Measurements from ENCODE around the gene FAAP24.
"Not testable (repeated sequence)": the region's sequence is repeated elsewhere in the genome, so short reads cannot be mapped to it uniquely, and the experiment has no call there.

FAAP24 gene

DNA sequence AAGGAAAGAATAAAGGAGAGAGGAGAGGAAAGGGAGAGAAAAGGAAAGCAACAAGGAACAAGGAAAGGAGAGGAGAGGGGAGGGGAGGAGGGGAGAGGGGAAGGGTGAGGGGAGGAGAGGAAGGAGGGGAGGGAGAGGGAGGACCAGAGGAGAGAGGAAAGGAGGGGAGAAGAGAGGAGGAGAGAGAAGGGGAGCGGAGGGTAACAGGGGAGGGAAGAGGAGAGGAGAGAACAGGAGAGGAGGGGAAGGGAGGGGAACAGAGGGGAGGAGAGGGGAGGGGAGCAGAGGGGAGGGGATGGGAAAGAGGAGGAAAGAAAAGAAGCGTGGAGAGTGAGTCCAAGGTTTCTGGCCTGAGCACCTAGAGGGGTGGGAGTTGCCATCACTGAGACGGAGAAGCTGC lies 26.7 kb downstream of the FAAP24 start:
- H3K9me2 ChIP-seq (ENCODE audit: low read depth, low read length): no peaks in the 10 kb centered on the region
- H3K9me3 ChIP-seq (ENCODE audit: low read length): no peaks in the 10 kb centered on the region
- no peaks in the 10 kb centered on the region for H4K20me1 ChIP-seq (ENCODE audit: insufficient read depth, low read length)
- H3K4me2 ChIP-seq (ENCODE audit: low read length): no peak overlapping the region
- no peaks in the 10 kb centered on the region for H3K36me3 ChIP-seq (ENCODE audit: insufficient read depth, low read length)
- TF ChIP-seq EZH2 (IDR thresholded peaks at IDR 0.05; ENCODE audit: borderline replicate concordance, low read length): no peak
- TF ChIP-seq, protein P1, sequence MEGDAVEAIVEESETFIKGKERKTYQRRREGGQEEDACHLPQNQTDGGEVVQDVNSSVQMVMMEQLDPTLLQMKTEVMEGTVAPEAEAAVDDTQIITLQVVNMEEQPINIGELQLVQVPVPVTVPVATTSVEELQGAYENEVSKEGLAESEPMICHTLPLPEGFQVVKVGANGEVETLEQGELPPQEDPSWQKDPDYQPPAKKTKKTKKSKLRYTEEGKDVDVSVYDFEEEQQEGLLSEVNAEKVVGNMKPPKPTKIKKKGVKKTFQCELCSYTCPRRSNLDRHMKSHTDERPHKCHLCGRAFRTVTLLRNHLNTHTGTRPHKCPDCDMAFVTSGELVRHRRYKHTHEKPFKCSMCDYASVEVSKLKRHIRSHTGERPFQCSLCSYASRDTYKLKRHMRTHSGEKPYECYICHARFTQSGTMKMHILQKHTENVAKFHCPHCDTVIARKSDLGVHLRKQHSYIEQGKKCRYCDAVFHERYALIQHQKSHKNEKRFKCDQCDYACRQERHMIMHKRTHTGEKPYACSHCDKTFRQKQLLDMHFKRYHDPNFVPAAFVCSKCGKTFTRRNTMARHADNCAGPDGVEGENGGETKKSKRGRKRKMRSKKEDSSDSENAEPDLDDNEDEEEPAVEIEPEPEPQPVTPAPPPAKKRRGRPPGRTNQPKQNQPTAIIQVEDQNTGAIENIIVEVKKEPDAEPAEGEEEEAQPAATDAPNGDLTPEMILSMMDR (IDR thresholded peaks at IDR 0.05; ENCODE audit: low read length): no peak
- H3K4me1 ChIP-seq (ENCODE audit: insufficient read depth, low read length, severe bottlenecking): peaks cover 6% of the 10 kb centered on the region
- no peaks in the 10 kb centered on the region for H3K27me3 ChIP-seq (ENCODE audit: insufficient read depth, low read length)
- no peaks in the 10 kb centered on the region for H3F3A ChIP-seq (ENCODE audit: insufficient read depth, low read length)
- H3K79me2 ChIP-seq (ENCODE audit: insufficient read depth, low read length): no peaks in the 10 kb centered on the region
- no peak overlapping the region for H3K27ac ChIP-seq (ENCODE audit: low read depth, low read length, poor library complexity, severe bottlenecking)
- H3K4me3 ChIP-seq (ENCODE audit: low read depth, low read length, poor library complexity, severe bottlenecking): no peak overlapping the region
- no peak overlapping the region for H2AFZ ChIP-seq (ENCODE audit: low read length)
- no peak overlapping the region for H3K9ac ChIP-seq (ENCODE audit: low read length)

DNA sequence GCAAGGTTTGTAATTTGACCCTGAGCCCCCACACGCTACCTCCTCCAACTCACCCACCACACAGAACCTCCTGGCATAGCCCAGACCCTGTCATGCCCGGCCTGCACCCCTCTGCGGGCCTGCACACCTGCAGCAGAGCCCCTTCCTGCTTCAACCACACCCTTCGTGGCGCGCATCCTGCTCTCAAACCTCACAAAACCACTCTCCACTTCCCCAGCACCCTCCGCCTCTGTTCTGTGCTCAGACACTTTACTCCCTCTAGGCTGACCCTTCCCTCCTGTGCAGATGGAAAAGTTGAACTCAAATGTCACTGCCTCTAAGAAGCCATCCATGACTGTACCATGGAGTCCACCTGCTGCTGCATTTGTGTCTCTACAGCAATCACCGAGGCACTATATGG lies 28.5 kb downstream of the FAAP24 start:
- H3K4me2 ChIP-seq (ENCODE audit: low read length): no peak overlapping the region
- no peaks in the 10 kb centered on the region for H4K20me1 ChIP-seq (ENCODE audit: insufficient read depth, low read length)
- no peaks in the 10 kb centered on the region for H3K9me3 ChIP-seq (ENCODE audit: low read length)
- no peaks in the 10 kb centered on the region for H3F3A ChIP-seq (ENCODE audit: insufficient read depth, low read length)
- no peak overlapping the region for H3K9ac ChIP-seq (ENCODE audit: low read length)
- H3K9me2 ChIP-seq (ENCODE audit: low read depth, low read length): no peaks in the 10 kb centered on the region
- TF ChIP-seq, protein P1 (IDR thresholded peaks at IDR 0.05; ENCODE audit: low read length): no peak
- no peak for TF ChIP-seq EZH2 (IDR thresholded peaks at IDR 0.05; ENCODE audit: borderline replicate concordance, low read length)
- no peaks in the 10 kb centered on the region for H3K79me2 ChIP-seq (ENCODE audit: insufficient read depth, low read length)
- no peak overlapping the region for H2AFZ ChIP-seq (ENCODE audit: low read length)
- H3K27ac ChIP-seq (ENCODE audit: low read depth, low read length, poor library complexity, severe bottlenecking): no peak overlapping the region
- no peaks in the 10 kb centered on the region for H3K36me3 ChIP-seq (ENCODE audit: insufficient read depth, low read length)
- no peak overlapping the region for H3K4me3 ChIP-seq (ENCODE audit: low read depth, low read length, poor library complexity, severe bottlenecking)
- peaks cover 6% of the 10 kb centered on the region for H3K4me1 ChIP-seq (ENCODE audit: insufficient read depth, low read length, severe bottlenecking)
- no peaks in the 10 kb centered on the region for H3K27me3 ChIP-seq (ENCODE audit: insufficient read depth, low read length)

DNA sequence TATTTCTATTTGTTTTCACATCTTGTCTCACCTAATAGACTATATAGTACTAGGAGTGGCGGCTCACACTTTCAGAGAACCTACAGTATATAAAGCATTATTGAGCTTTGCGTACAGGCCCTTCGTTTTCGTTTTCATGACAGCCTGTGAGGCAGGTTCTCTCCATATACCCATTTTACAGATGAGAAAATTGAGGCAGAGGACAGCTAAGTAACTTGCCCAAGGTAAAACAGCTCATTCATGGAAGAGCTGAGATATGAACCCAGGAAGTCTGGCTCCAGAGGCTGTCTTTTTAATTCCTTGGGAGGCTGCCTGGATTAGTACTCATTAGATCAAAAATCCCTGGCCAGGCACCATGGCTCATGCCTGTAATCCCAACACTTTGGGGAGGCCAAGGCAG lies 28.9 kb downstream of the FAAP24 start:
- H3K36me3 ChIP-seq (ENCODE audit: insufficient read depth, low read length): no peaks in the 10 kb centered on the region
- no peak overlapping the region for H3K4me3 ChIP-seq (ENCODE audit: low read depth, low read length, poor library complexity, severe bottlenecking)
- no peak overlapping the region for H3K4me2 ChIP-seq (ENCODE audit: low read length)
- TF ChIP-seq EZH2 (IDR thresholded peaks at IDR 0.05; ENCODE audit: borderline replicate concordance, low read length): no peak
- TF ChIP-seq, protein P1 (IDR thresholded peaks at IDR 0.05; ENCODE audit: low read length): no peak
- no peaks in the 10 kb centered on the region for H3K79me2 ChIP-seq (ENCODE audit: insufficient read depth, low read length)
- H3K9ac ChIP-seq (ENCODE audit: low read length): no peak overlapping the region
- no peak overlapping the region for H2AFZ ChIP-seq (ENCODE audit: low read length)
- no peaks in the 10 kb centered on the region for H3K9me3 ChIP-seq (ENCODE audit: low read length)
- no peaks in the 10 kb centered on the region for H4K20me1 ChIP-seq (ENCODE audit: insufficient read depth, low read length)
- H3F3A ChIP-seq (ENCODE audit: insufficient read depth, low read length): no peaks in the 10 kb centered on the region
- no peaks in the 10 kb centered on the region for H3K27me3 ChIP-seq (ENCODE audit: insufficient read depth, low read length)
- H3K4me1 ChIP-seq (ENCODE audit: insufficient read depth, low read length, severe bottlenecking): peaks cover 6% of the 10 kb centered on the region
- no peak overlapping the region for H3K27ac ChIP-seq (ENCODE audit: low read depth, low read length, poor library complexity, severe bottlenecking)
- H3K9me2 ChIP-seq (ENCODE audit: low read depth, low read length): no peaks in the 10 kb centered on the region

DNA sequence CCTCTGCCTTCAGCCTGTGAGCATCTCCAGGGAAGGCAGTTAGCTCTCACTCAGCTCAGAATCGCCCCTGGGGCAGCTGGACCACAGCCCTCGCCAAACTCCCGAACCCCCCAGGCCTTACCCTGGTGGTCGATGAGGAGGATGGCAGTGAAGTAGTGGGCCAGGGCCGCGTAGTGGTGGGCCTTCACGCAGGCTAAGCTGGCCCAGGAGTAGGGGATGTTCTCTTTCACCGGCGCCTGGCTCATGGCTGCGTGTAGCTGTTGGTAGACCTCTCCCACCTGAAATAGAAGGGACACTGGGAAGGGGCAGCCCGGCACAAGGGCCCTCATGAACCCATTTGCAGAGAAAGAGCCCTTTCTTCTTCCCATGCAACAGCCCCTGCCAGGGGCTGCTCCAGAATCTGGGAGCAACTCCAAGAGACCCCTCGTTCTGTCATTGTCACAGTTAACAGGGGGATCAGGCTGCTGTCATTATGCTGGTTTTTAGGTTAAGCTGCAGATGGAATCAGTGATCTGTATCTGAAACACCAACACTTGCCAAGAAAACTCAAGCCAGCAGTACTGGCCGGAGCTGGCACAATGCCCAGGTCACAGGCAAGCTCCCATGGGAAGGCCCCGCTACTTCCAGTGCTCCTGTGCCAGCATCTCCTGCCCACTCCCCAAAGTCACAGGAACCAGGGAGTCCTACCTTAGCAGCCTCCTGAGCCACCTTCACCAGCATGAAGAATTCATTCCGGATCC lies 30.3 kb downstream of the FAAP24 start:
- H3K4me2 ChIP-seq (ENCODE audit: low read length); H3K79me2 ChIP-seq (ENCODE audit: insufficient read depth, low read length); H3F3A ChIP-seq (ENCODE audit: insufficient read depth, low read length); H2AFZ ChIP-seq (ENCODE audit: low read length); H3K4me3 ChIP-seq (ENCODE audit: low read depth, low read length, poor library complexity, severe bottlenecking); H3K27me3 ChIP-seq (ENCODE audit: insufficient read depth, low read length); H3K4me1 ChIP-seq (ENCODE audit: insufficient read depth, low read length, severe bottlenecking); H3K36me3 ChIP-seq (ENCODE audit: insufficient read depth, low read length); H4K20me1 ChIP-seq (ENCODE audit: insufficient read depth, low read length); H3K9me2 ChIP-seq (ENCODE audit: low read depth, low read length); H3K27ac ChIP-seq (ENCODE audit: low read depth, low read length, poor library complexity, severe bottlenecking); H3K9me3 ChIP-seq (ENCODE audit: low read length); H3K9ac ChIP-seq (ENCODE audit: low read length): not testable (repeated sequence)

DNA sequence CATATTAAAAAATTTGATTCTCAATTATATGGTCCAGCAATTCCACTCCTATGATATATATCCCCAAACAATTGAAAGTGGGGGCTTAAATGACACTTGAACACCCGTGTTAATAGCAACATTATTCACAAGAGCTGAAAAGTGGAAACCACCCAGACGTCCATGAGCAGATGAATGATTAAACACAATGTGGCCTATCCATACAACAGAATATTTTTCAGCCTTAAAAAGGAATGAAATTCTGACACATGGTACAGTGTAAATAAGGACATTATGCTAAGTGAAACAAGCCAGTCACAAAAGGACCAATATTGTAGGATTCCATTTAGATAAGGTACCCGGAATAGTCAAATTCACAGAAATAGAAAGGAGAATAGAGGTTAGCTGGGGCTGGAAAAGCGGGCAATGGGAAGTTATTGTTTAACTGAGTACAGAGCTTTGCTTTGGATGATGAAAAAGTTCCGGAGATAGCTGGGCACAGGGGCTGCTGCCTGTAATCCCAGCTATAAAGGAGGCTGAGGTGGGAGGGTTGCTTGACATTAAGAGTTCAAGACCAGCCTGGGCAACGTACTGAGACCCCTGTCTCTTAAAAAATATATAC lies 31.5 kb downstream of the FAAP24 start:
- not testable (repeated sequence) for H3K9ac ChIP-seq (ENCODE audit: low read length); H3K9me3 ChIP-seq (ENCODE audit: low read length); H3K36me3 ChIP-seq (ENCODE audit: insufficient read depth, low read length); H4K20me1 ChIP-seq (ENCODE audit: insufficient read depth, low read length); H3K27ac ChIP-seq (ENCODE audit: low read depth, low read length, poor library complexity, severe bottlenecking); H3K9me2 ChIP-seq (ENCODE audit: low read depth, low read length); H3K4me3 ChIP-seq (ENCODE audit: low read depth, low read length, poor library complexity, severe bottlenecking); H3K4me2 ChIP-seq (ENCODE audit: low read length); H2AFZ ChIP-seq (ENCODE audit: low read length); H3K79me2 ChIP-seq (ENCODE audit: insufficient read depth, low read length); H3K4me1 ChIP-seq (ENCODE audit: insufficient read depth, low read length, severe bottlenecking); H3K27me3 ChIP-seq (ENCODE audit: insufficient read depth, low read length); H3F3A ChIP-seq (ENCODE audit: insufficient read depth, low read length)
